Stomach smooth muscle (tissue), 2 donors: Measurements from ENCODE around the gene COL5A3.
A peak's percentile ranks its signal among the peaks of the same experiment; 100 is the strongest.

ENCODE experiments used
- H3K27ac ChIP-seq: one replicate; pipeline ENCODE4 v1.7.0; 2013; ENCODE audit warnings: mild to moderate bottlenecking, low read length, inconsistent platforms
- H3K27me3 ChIP-seq, 2 donors: one replicate each; pipeline ENCODE4 v1.7.0; 2013; ENCODE audit warnings: low read length in 2 of 2; ENCODE audit not compliant: insufficient read depth in 2 of 2, control insufficient read depth in 1 of 2
- H3K36me3 ChIP-seq, 2 donors: one replicate each; pipeline ENCODE4 v1.7.0; 2013; ENCODE audit warnings: low read length in 2 of 2; ENCODE audit not compliant: control insufficient read depth in 2 of 2, insufficient read depth in 2 of 2
- H3K4me1 ChIP-seq: one replicate; pipeline ENCODE4 v1.7.0; 2013; ENCODE audit warnings: low read length; ENCODE audit not compliant: control insufficient read depth, insufficient read depth
- H3K4me3 ChIP-seq, 2 donors: one replicate each; pipeline ENCODE4 v1.7.0; 2013; ENCODE audit warnings: low read length in 2 of 2
- H3K9ac ChIP-seq, 2 donors: one replicate each; pipeline ENCODE4 v1.7.0; 2013; ENCODE audit warnings: low read length in 2 of 2, mild to moderate bottlenecking in 1 of 2
- H3K9me3 ChIP-seq, 2 donors: one replicate each; pipeline ENCODE4 v1.7.0; 2013; ENCODE audit warnings: low read length in 2 of 2; ENCODE audit not compliant: control insufficient read depth in 2 of 2
- donor health status: healthy.
- donor health status: Pancreatic carcinoma.

Gene COL5A3

GRCh38 chr19:10010247-10010691 is at the start of gene COL5A3:
Gene COL5A3, minus strand, starts transcription at chr19:10010504. Its CDS starts 119 bp downstream, at chr19:10010385.
- H3K4me3 ChIP-seq: peak within 1 kb of the TSS; percentile 72 to 77
- H3K36me3 ChIP-seq: no peaks in the 10 kb centered on the region
- H3K9ac ChIP-seq: peak within 1 kb of the TSS in 1 of 2 donors; percentile 15
- H3K4me1 ChIP-seq: peaks cover 9% of the 10 kb centered on the region
- H3K27me3 ChIP-seq: peaks cover 32 to 33% of the 10 kb centered on the region in 2 donors
- no peaks in the 10 kb centered on the region for H3K9me3 ChIP-seq
- no peak within 1 kb of the TSS for H3K27ac ChIP-seq

DNA sequence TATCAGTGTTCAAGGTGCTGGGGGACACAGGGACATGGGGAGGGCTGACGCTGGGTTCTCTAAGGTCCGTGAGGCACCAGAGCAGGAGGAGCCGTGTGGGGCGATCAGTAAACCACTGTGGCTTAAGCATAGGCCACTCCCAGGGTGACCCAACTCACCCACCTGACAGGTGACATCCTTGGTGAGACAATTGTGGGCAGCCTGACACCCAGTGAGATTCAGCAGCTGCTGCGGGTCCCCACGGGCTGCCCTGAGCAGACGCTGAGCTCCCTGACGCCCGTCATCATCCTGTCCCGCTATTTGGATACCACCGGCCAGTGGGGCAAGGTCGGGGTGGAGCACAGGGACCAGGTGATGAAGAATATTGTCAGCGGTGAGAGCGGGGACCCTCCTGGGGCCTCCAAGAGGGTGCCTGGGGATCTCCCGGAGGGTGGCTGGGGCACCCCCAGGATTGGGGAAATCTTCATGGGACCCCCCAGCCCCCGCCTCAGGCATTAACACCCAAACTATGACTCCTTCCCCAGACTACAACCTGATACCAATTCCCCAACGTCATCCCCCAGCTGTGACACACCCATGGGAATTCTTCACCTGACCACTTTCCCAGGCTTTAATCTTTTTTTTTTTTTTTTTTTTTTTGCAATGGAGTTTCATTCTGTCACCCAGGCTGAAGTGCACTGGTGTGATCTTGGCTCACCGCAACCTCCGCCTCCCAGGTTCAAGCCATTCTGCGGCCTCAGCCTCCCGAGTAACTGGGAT is 42.5 kb upstream of the COL5A3 start:
- Histone ChIP-seq H3K36me3 (no peaks in the 10 kb centered on the region), H3K9ac (no peak overlapping the region), H3K4me1 (no peaks in the 10 kb centered on the region), H3K4me3 (no peak overlapping the region), H3K27ac (no peak overlapping the region), H3K9me3 (no peaks in the 10 kb centered on the region), H3K27me3 (peaks cover 0 to 8% of the 10 kb centered on the region in 2 donors)

DNA sequence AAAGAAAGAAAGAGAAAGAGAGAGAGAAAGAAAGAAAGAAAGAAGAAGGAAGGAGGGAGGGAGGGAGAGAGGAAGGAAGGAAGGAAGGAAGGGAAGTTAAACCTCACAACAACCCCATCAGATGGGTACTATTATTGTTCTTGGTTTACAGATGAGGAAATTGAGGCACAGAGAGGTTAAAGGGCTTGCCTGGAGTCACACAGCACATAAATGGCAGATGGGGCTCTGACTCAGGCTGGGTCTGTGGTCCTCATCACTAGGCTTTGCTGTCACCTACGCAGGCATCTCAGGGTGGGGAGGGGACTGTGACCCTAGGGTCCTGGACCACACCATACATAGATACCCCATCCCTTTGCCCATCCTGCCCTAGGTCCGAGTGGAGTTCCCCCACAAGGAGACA is 39.3 kb upstream of the COL5A3 start:
- Histone ChIP-seq H3K27me3 (peaks cover 2 to 4% of the 10 kb centered on the region in 2 donors), H3K4me3 (no peak overlapping the region), H3K36me3 (no peaks in the 10 kb centered on the region), H3K9me3 (peaks cover 4 to 7% of the 10 kb centered on the region in 2 donors), H3K9ac (no peak overlapping the region), H3K27ac (no peak overlapping the region), H3K4me1 (no peaks in the 10 kb centered on the region)

- peaks cover 2 to 5% of the 10 kb centered on the region in 2 donors for H3K27me3 ChIP-seq
- H3K9ac ChIP-seq: no peak overlapping the region
- H3K4me1 ChIP-seq: no peaks in the 10 kb centered on the region
- no peak overlapping the region for H3K27ac ChIP-seq
- peaks cover 42 to 44% of the 10 kb centered on the region in 2 donors for H3K9me3 ChIP-seq
- no peak overlapping the region for H3K4me3 ChIP-seq
- no peaks in the 10 kb centered on the region for H3K36me3 ChIP-seq
These were observed 35.1 kb upstream of the COL5A3 start for GRCh38 chr19:10045371-10045770.

- Histone ChIP-seq H3K27ac (no peak overlapping the region), H3K36me3 (no peaks in the 10 kb centered on the region), H3K9ac (no peak overlapping the region), H3K27me3 (peaks cover 2 to 6% of the 10 kb centered on the region in 2 donors), H3K9me3 (peaks cover 43 to 46% of the 10 kb centered on the region in 2 donors), H3K4me1 (no peaks in the 10 kb centered on the region), H3K4me3 (no peak overlapping the region)
These were observed 34.1 kb upstream of the COL5A3 start for GRCh38 chr19:10044390-10044789.

DNA sequence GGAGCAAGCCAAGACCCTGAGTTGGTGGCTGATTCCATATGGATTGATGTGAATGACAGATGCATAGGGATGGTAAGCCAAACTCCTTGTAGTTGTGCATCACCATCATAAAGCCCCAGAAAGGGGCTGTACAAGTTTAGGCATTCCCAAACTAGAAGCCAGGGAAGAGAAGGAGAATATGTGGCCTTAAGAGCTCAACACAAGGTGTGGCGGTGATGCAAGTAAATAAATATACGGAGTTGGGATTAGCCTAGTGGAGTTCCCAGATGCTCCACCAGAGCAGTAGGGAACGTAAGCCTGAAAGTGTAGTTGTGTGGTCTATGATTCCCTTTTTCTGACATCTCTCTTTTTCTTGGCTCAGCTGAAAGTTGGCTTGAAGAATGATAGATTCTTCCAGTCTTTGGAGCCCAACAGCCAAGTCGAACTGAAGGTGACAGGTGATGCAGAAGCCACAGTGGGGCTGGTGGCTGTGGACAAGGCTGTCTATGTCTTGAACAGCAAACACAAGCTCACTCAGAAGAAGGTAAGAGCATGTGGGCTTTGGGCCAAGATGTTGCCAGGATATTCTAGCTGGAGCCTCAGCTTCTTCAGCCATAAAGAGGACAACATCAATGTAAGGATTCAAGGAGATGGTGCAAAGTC is 33.1 kb upstream of the COL5A3 start:
- Histone ChIP-seq H3K27ac (no peak overlapping the region), H3K4me3 (no peak overlapping the region), H3K4me1 (no peaks in the 10 kb centered on the region), H3K9ac (no peak overlapping the region), H3K27me3 (peaks cover 9 to 12% of the 10 kb centered on the region in 2 donors), H3K36me3 (no peaks in the 10 kb centered on the region), H3K9me3 (peaks cover 46% of the 10 kb centered on the region in 2 donors)

DNA sequence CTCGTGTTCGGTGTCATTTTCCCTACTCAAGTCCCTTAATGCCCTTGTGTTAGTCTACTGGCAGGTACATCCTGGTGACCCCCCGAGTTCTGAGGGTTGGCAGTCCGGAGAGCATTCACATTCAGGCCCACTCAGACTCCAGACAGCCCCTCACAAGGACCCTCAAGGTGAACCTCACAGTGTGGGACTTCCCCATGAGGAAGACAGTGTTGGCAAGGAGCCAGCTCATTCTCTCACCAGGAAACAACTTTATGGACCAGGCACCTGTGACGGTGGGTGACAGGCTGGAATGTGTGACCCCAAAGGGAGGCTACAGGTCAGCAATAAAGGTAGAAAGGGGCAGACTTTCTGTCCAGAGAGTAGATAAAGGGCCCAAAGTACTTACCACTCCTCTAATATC is 27.5 kb upstream of the COL5A3 start:
- peaks cover 17 to 18% of the 10 kb centered on the region in 2 donors for H3K27me3 ChIP-seq
- peaks cover 21 to 30% of the 10 kb centered on the region in 2 donors for H3K9me3 ChIP-seq
- no peak overlapping the region for H3K9ac ChIP-seq
- no peak overlapping the region for H3K4me3 ChIP-seq
- no peak overlapping the region for H3K27ac ChIP-seq
- H3K4me1 ChIP-seq: no peaks in the 10 kb centered on the region
- no peaks in the 10 kb centered on the region for H3K36me3 ChIP-seq

DNA sequence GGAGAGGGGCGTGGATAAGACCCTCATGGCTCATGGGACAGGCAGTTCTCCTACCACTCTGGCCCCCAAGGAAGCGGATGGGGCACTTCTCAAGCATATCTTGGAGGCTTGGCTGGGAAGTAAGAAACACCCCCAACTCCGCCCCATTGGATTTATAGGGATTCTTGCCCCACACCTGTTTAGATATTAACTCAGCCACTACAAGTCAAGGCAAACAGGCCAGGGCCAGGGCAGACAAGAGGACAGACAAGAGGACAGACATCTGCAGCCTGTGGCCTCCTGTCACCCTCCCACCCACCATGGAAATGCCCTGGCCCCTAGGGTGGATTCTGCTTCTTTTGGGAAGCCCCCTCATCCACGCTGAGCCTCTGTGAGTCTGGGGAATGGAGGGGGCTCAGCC is 27.1 kb upstream of the COL5A3 start:
- H3K36me3 ChIP-seq: no peaks in the 10 kb centered on the region
- no peak overlapping the region for H3K27ac ChIP-seq
- no peak overlapping the region for H3K9ac ChIP-seq
- no peak overlapping the region for H3K4me3 ChIP-seq
- H3K9me3 ChIP-seq: peaks cover 17 to 25% of the 10 kb centered on the region in 2 donors
- peaks cover 18% of the 10 kb centered on the region in 2 donors for H3K27me3 ChIP-seq
- no peaks in the 10 kb centered on the region for H3K4me1 ChIP-seq

DNA sequence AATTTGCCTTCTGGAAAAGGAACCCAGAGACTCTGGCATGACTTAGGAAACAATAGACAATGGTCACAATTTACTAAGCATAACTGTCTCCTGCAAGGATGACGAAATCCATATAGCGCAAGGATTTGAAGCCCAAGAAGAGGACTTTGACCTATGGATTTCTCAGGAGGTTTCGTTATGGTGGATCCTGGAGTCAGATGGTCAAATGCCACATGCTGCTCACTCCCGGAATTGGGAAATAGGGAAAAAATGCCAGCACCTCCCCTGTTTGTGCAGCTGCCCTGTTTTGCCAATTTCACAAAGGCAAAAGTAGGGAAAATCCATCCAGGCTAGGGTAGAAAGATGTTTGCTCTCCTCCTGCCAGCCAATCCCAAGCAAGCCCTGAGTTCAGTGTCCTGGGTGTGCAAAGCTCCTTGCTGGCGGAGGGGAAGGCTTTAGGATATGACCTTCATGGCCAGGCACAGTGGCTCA is 26.3 kb upstream of the COL5A3 start:
- Histone ChIP-seq H3K4me3 (no peak overlapping the region), H3K4me1 (no peaks in the 10 kb centered on the region), H3K9me3 (peaks cover 10 to 18% of the 10 kb centered on the region in 2 donors), H3K9ac (no peak overlapping the region), H3K36me3 (no peaks in the 10 kb centered on the region), H3K27me3 (peaks cover 19 to 21% of the 10 kb centered on the region in 2 donors), H3K27ac (no peak overlapping the region)

GRCh38 chr19:10033614-10034013 is 23.3 kb upstream of the COL5A3 start:
- peaks cover 17 to 18% of the 10 kb centered on the region in 2 donors for H3K27me3 ChIP-seq
- no peaks in the 10 kb centered on the region for H3K36me3 ChIP-seq
- no peak overlapping the region for H3K9ac ChIP-seq
- no peak overlapping the region for H3K27ac ChIP-seq
- H3K4me3 ChIP-seq: no peak overlapping the region
- no peaks in the 10 kb centered on the region for H3K4me1 ChIP-seq
- peaks cover 0 to 5% of the 10 kb centered on the region in 2 donors for H3K9me3 ChIP-seq
